PFSK-1 (cell line): Measurements from ENCODE around the gene CLCA4.

Experiments used
- FOXP2 ChIP-seq: optimal IDR thresholded peaks from 2 replicates; pipeline ENCODE3; 2011; ENCODE audit warnings: borderline replicate concordance, control low read depth, inconsistent platforms; ENCODE audit not compliant: insufficient read depth; ENCODE audit errors: extremely low read length, extremely low read depth
- POLR2AphosphoS5 ChIP-seq: IDR thresholded peaks from 2 replicates; pipeline ENCODE4 v1.6.1; 2012; ENCODE audit warnings: low read depth, mild to moderate bottlenecking, control low read depth, low read length, moderate library complexity
- REST ChIP-seq, 2 experiments: IDR thresholded peaks; 2 replicates each; pipeline versions ENCODE4 v1.6.1 to v1.8.0; 2011 to 2012; ENCODE audit warnings: low read depth in 2 of 2, low read length in 2 of 2, control low read depth in 1 of 2, inconsistent platforms in 1 of 2, mild to moderate bottlenecking in 1 of 2, moderate library complexity in 1 of 2; ENCODE audit not compliant: insufficient read depth in 1 of 2
- SIN3A ChIP-seq: IDR thresholded peaks from 2 replicates; pipeline ENCODE4 v1.6.1; 2012; ENCODE audit warnings: mild to moderate bottlenecking, low read length, moderate library complexity, borderline replicate concordance; ENCODE audit not compliant: insufficient read depth
- TAF1 ChIP-seq: IDR thresholded peaks from 2 replicates; pipeline ENCODE4 v1.6.1; 2012; ENCODE audit warnings: low read length, control low read depth, borderline replicate concordance; ENCODE audit not compliant: insufficient read depth

Gene CLCA4

GRCh38 chr1:86517336-86517735, 29.5 kb upstream of the CLCA4 start:
- TF ChIP-seq TAF1 (no peak), REST (IDR thresholded peaks at IDR 0.05; ENCODE audit: insufficient read depth in 1 of 2, low read depth in 2 of 2, low read length in 2 of 2) (no peak), SIN3A (no peak), POLR2AphosphoS5 (no peak), FOXP2 (no peak)

GRCh38 chr1:86520789-86521521, 25.9 kb upstream of the CLCA4 start:
- TF ChIP-seq POLR2AphosphoS5: no peak
- TF ChIP-seq TAF1: no peak
- no peak for TF ChIP-seq SIN3A
- no peak for TF ChIP-seq REST (IDR thresholded peaks at IDR 0.05; ENCODE audit: insufficient read depth in 1 of 2, low read depth in 2 of 2, low read length in 2 of 2)
- no peak for TF ChIP-seq FOXP2

- TF ChIP-seq FOXP2 (no peak), TAF1 (no peak), SIN3A (no peak), REST (IDR thresholded peaks at IDR 0.05; ENCODE audit: insufficient read depth in 1 of 2, low read depth in 2 of 2, low read length in 2 of 2) (no peak), POLR2AphosphoS5 (no peak)
These were observed 25.4 kb upstream of the CLCA4 start for GRCh38 chr1:86521522-86521891.

GRCh38 chr1:86522240-86522639, 24.6 kb upstream of the CLCA4 start:
- no peak for TF ChIP-seq TAF1
- no peak for TF ChIP-seq REST (IDR thresholded peaks at IDR 0.05; ENCODE audit: insufficient read depth in 1 of 2, low read depth in 2 of 2, low read length in 2 of 2)
- TF ChIP-seq POLR2AphosphoS5: no peak
- no peak for TF ChIP-seq SIN3A
- TF ChIP-seq FOXP2: no peak
